Osteocyte (in vitro differentiated cells): ENCODE measurements around the gene PHC2. TPM values are rescaled to one million over a fixed set of nuclear protein-coding genes. Genes with fewer than 3 reads are reported as not detected.

Experiments used
- DNase-seq: peaks from one replicate; pipeline ENCODE4 v3.0.0; 2021; ENCODE audit warnings: mixed read lengths; ENCODE audit not compliant: unreplicated experiment; ENCODE audit errors: extremely low spot score
- H3K27ac Mint-ChIP-seq: one replicate; pipeline ENCODE4 v1.8.0; 2021; ENCODE audit warnings: mild to moderate bottlenecking, mixed read lengths; ENCODE audit not compliant: unreplicated experiment
- H3K27me3 Mint-ChIP-seq: one replicate; pipeline ENCODE4 v1.8.0; 2021; ENCODE audit warnings: mixed read lengths; ENCODE audit not compliant: unreplicated experiment
- H3K36me3 Mint-ChIP-seq: one replicate; pipeline ENCODE4 v1.8.0; 2021; ENCODE audit warnings: mixed read lengths; ENCODE audit not compliant: unreplicated experiment
- H3K4me1 Mint-ChIP-seq: one replicate; pipeline ENCODE4 v1.8.0; 2021; ENCODE audit warnings: mixed read lengths; ENCODE audit not compliant: unreplicated experiment
- H3K4me3 Mint-ChIP-seq: one replicate; pipeline ENCODE4 v1.8.0; 2021; ENCODE audit warnings: mild to moderate bottlenecking, moderate library complexity, mixed read lengths; ENCODE audit not compliant: unreplicated experiment
- H3K9me3 Mint-ChIP-seq: one replicate; pipeline ENCODE4 v1.8.0; 2021; ENCODE audit warnings: mixed read lengths; ENCODE audit not compliant: unreplicated experiment
- CTCF ChIP-seq: fragments of 200-600 bp; sonication (generic); IDR thresholded peaks from 2 replicates; pipeline ENCODE4 v1.5.0; 2021; ENCODE audit warnings: antibody characterized with exemption, mild to moderate bottlenecking, moderate library complexity
- total RNA-seq: library from RNA; stranded (reverse); gene quantifications from 2 replicates; pipeline ENCODE4 v1.2.1, GENCODE V29; 2021

PHC2 gene
- total RNA-seq, 1 donor from 2014 or later: 160 TPM

GRCh38 chr1:33358795-33359503, 71.9 kb downstream of the PHC2 start:
- TF ChIP-seq CTCF: no peak
- DNase-seq: no peak
- Mint-ChIP-seq H3K27ac (no peak overlapping the region), H3K9me3 (peaks cover 5% of the 10 kb centered on the region), H3K36me3 (peaks cover 23% of the 10 kb centered on the region), H3K4me1 (peaks cover 31% of the 10 kb centered on the region), H3K4me3 (no peak overlapping the region), H3K27me3 (no peaks in the 10 kb centered on the region)

- TF ChIP-seq CTCF: no peak
- no peak for DNase-seq
- no peaks in the 10 kb centered on the region for H3K27me3 Mint-ChIP-seq
- peaks cover 5% of the 10 kb centered on the region for H3K9me3 Mint-ChIP-seq
- H3K4me1 Mint-ChIP-seq: peaks cover 24% of the 10 kb centered on the region
- no peak overlapping the region for H3K4me3 Mint-ChIP-seq
- H3K27ac Mint-ChIP-seq: no peak overlapping the region
- H3K36me3 Mint-ChIP-seq: peaks cover 23% of the 10 kb centered on the region
These were observed 72.6 kb downstream of the PHC2 start for GRCh38 chr1:33358114-33358794.

- no peak for TF ChIP-seq CTCF
- H3K27me3 Mint-ChIP-seq: no peaks in the 10 kb centered on the region
- no peak overlapping the region for H3K27ac Mint-ChIP-seq
- peaks cover 23% of the 10 kb centered on the region for H3K36me3 Mint-ChIP-seq
- H3K4me1 Mint-ChIP-seq: peaks cover 12% of the 10 kb centered on the region
- no peak overlapping the region for H3K4me3 Mint-ChIP-seq
- no peak for DNase-seq
- peaks cover 5% of the 10 kb centered on the region for H3K9me3 Mint-ChIP-seq
These were observed 73.8 kb downstream of the PHC2 start for GRCh38 chr1:33357099-33357498.

- H3K27me3 Mint-ChIP-seq: no peaks in the 10 kb centered on the region
- TF ChIP-seq CTCF: no peak
- H3K4me1 Mint-ChIP-seq: peaks cover 15% of the 10 kb centered on the region
- peaks cover 23% of the 10 kb centered on the region for H3K36me3 Mint-ChIP-seq
- peak; percentile 51 for DNase-seq
- peaks cover 5% of the 10 kb centered on the region for H3K9me3 Mint-ChIP-seq
- H3K4me3 Mint-ChIP-seq: no peak overlapping the region
- H3K27ac Mint-ChIP-seq: no peak overlapping the region
These were observed 76.1 kb downstream of the PHC2 start for GRCh38 chr1:33354707-33355316.

GRCh38 chr1:33353531-33353930, 77.4 kb downstream of the PHC2 start:
- Mint-ChIP-seq H3K27me3 (no peaks in the 10 kb centered on the region), H3K36me3 (peaks cover 19% of the 10 kb centered on the region), H3K4me1 (peaks cover 13% of the 10 kb centered on the region), H3K27ac (peak overlapping the region; percentile 8), H3K9me3 (no peaks in the 10 kb centered on the region), H3K4me3 (no peak overlapping the region)
- DNase-seq: no peak
- TF ChIP-seq CTCF: no peak
